HG03571 (cell line): ENCODE measurements around the gene SGTB.
"Not testable (repeated sequence)": the region's sequence is repeated elsewhere in the genome, so short reads cannot be mapped to it uniquely, and the experiment has no call there.

ENCODE experiments used
- ATAC-seq: cut with Tn5 transposase; IDR thresholded peaks from one replicate; pipeline ENCODE4 v1.9.1; 2021; ENCODE audit not compliant: unreplicated experiment

Gene SGTB

DNA sequence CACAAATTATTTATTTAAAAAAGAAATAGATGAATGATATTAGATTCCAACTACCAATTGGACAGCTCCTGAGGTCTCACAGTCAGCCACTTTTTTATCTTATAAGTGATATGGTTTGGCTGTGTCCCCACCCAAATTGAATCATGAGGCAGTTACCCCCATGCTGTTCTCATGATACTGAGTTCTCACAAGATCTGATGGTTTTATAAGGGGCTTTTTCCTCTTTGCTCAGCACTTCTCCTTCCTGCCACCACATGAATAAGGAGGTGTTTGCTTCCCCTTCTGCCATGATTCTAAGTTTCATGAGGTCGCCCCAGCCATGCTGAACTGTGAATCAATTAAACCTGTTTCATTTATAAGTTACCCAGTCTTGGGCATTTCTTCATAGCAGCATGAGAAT is 13.0 kb upstream of the SGTB start:
- ATAC-seq: no peak

DNA sequence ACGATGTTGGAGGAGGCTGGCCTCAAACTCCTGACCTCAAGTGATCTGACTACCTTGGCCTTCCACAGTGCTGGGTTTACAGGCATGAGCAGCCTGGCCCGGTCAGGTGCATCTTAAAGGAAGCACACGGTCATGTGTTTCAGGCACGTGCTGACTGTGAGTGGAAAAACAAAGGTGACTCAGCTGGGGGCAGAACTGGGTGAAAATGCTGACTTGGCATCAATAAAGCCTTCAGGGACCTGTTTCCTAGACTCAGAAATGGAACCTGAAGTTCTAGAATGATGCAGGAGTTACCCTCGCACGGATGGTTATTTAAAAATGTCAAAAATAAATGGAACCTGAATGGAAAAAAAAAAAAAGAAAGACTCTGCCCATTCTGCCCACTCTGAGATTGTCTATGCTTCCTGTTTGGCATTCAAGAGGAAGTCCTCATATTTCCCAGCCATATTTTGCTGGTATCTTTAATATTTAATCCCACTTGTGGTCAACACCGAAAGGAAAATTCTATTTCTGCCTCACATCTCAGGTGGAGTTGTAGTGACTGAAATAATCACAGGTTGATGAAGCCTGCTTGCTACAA is 12.4 kb upstream of the SGTB start:
- ATAC-seq: not testable (repeated sequence)

DNA sequence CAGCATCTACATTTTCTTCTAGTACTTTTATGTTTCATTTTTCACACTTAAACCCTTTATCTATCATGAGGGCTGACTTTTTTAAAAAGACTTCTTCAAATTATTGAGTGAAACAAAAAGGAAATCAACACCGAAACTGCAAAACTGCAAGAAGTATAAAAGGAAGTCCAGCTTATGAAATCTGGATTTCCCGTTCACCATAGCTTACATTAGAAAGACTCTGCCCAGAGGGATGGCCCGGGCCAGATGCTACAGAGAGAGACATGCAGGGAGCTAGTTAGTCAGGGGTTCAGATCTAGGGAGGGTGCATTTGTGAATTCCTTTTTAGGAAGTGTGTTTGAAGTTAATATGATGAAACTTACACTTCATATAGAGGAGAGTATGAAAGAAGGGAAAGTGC is 10.1 kb upstream of the SGTB start:
- not testable (repeated sequence) for ATAC-seq

DNA sequence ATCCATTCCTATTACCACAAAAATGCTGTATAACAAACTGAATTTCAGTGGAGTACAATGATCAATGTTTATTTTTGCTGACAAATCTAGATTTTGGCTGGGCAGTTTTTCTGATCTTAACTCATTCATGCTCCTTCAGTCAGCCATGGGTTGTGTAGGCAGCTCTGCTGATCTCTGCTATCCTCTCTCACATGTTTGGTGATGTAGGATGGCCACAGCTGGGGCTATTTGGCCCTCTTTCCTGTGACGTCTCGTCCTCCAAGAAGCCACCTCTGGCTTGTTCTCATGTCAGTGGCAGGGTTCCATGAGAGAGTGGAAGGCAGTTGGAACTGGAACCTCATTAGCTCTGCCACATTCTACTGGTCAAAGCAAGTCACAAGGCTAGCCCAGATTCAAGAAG is 9.0 kb upstream of the SGTB start:
- ATAC-seq: no peak

DNA sequence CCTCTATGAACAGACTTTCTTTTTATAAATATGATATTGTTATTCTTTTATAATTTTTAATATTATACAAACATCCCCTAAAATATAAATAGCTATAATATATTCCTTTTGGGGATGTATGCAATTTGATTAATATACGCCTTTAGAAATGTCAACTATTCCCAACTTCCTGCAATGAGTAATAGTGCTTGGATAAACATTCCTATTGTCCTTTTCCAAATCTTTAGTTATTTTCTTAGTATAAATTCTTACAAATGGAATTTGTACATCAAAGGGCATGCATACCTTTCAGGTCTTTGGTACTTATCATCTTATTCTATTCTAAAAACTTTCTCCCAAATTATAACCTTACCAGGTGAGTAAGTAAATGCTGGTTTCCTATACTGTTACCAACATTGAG is 6.3 kb upstream of the SGTB start:
- no peak for ATAC-seq

DNA sequence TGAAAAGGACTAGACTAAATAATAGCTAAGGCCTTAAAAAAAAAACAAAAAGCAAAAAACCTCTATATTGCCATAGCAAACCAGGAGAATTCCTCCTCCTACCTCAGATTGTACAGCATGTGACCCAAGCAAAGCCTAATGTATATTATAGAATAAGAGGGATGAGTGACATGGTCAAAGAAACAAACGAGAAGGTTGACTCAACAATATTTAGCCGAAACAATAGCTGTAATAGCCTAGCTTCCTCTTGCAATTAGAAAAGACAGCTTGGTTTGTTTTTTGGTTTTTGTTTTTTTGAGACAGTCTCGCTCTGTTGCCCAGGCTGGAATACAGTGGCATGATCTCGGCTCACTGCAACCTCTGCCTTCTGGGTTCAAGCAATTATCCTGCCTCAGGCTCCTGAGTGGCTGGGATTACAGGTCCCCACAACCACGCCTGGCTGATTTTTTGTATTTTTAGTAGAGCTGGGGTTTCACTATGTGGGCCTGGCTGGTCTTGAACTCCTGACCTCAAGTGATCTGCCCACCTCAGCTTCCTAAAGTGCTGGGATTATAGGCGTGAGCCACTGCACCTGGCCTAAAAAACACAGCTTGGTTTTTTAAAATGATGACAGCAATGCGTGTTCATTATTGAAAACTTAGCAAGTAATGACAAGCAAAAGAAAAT is 5.7 kb upstream of the SGTB start:
- no peak for ATAC-seq

DNA sequence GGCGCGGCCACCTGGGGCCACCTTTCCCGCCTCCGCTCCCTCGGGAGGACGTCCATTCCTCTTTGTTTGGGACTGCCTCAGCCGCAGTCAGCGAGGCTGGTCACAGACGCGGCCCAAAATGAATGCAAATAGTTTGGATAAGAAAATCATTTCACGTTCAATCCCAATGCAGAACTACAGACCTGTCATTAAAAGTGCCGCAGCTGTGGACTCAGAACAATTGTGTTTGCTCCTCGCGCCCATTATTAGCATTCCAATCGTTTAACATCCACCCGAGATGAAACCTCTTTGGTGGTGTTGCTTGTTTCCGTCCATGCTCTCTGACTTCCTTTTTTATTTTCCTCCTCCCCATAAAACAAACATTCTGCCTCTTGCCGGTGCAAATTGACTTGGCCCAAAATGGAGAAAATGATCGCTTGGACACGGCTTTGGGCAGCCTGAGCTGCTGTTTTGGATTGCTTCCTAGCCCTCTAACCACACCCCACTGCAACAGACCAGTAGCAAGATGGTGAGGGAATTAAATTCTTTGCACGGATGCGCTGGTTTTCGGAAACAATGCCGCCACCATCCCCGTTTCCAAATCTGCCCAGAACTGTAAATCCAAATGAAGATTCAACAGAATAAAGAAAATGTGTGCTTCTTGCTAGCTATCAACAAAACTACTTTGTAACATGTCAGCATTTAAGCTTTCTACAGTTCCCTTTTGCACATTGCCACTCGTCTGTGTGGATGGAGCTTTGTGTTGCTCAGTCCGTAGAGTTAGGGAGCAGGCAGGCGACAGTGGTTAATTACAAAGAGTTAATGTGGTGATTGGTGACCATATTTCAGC is 880 bp upstream of the SGTB start:
- no peak for ATAC-seq

DNA sequence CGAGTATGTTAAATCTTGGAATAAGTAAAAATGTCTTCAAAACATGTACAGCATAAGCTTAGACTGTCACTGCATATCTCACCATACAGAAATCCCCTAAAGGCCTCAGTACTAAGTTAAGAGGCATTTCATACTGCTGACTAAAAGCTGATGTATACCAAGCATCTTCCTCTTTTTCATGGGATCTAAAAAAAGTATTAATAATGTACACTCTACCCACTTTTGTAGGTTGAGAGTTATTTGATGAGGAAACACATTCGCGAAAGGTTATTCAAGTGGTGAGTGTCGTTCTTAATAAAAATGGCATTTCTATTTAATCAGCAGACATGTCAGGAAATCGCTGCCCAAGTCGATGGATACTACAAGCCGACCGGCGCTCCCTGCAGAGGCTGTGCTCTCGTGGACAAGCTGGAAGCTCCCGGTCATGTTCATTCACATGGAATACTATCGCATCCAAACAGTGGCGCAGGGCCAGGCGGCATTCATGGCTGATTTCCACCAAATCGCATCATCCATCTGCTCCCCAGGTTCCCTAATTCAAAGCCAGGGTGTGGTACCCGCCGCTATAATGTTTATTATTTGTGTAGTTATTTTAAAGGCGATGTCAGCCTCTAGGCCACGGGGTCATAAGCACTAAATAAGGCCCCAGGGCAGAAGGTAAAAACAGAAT is 724 bp downstream of the SGTB start:
- no peak for ATAC-seq

DNA sequence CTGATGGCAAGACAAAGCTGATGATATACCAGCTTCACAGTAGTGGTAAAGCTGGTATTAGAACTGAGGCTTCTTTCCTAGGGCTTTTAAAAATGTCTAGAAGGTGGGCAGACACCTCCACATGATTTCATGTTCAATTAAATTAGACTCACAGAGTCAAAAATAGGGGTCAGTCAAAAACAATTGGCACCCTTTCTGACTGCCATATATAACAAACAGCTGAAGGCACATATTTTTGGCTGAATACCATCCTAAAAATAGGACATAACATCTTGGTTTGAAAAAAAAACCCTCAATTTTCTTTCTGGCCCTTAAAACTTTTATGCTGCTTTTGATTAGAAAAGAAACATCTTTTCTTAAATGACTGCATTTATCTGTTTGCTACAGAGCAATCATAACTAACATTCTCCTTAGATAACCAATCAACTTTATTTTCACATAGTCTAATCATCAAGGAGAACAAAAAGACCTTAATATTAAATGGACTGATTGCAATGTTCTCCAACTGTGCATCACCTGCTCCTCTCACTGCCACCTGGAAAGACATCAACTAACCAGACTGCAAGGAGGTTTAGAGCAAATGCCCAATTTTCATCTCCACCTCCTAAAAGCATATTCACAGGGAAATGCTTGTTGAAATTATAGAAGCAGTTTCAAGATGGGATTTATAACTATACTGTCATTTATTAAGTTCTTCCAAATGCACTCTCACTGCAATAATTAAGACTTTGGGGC is 3.2 kb downstream of the SGTB start:
- ATAC-seq: no peak

DNA sequence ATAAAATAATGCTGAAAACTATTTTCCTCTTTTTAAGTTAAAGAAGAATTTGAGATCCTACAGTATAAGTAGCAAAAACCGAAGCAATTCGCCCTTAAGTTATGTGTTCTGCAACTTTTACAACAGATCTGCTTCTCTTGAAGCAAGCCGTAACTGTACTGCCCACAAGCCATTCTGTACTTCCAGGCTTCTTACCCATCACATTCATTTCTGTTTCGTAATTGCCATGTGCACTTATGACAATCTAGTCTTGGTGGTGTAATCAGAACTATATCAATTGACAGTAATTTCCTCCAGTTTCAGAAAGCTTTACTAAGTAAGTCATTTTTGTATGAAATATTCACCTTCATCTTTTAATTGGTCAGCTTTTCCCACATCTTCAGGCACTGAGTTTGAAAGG is 13.8 kb downstream of the SGTB start:
- no peak for ATAC-seq

DNA sequence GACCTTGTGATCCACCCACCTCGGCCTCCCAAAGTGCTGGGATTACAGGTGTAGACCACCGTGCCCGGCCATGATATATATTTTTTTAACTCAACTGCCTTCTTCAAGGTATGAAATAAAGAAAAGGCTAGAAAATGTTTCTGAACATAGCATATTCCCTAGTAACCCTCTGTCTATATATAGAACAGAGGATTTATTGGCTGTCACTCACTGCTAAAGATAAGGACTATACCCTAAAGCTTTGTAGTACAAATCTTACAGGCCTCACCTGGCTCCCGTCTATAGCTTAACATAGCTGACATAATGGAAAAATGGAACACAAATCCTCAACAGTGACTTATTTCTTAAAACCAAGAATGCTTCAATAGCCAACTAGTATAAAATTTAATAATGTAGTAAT is 14.2 kb downstream of the SGTB start:
- ATAC-seq: no peak

DNA sequence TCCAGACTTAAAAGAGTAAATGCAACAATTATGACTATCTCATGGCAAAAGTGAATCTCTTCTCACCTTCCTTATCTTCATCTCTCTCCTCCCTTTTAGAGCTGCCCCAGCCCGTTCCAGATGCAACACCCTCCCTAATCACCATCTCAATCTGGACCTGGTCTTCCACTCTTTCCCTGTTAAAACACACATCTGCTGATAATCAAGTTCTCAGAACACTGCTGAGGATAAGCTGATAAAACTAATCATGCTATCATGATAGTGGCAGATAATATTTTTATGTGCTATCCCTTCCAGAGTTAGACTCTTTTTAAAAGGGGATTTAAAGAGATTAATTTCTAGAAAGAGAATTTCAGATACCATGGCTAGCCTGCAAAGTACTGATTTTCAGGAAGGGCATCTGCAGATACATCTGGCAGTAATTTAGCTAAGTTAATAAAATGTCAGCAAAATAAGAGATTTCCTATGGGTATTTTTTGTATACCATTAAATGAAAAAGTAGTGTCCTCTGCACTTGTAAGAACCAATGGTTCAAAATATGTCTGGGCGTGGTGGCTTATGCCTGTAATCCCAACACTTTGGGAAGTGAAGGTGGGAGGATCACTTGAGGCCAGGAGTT is 17.2 kb downstream of the SGTB start:
- no peak for ATAC-seq

DNA sequence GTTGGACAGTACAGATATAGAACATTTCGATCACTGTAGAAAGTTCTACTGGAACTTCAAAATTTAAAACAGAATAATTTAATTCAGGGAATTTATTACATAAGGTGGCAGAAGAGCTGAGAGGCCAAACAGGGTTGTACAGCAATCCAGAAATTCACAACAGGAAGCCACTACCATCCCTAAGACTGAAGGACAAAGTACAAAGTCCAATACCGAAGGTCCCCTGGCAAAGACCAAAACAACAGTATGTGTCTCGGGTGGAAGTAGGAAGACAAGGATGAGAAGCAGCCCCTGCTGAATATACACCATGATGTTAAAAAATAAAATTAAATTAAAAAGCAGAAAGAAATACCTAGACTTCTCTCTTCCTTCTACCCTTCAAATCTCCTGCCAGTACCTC is 19.9 kb downstream of the SGTB start:
- no peak for ATAC-seq

DNA sequence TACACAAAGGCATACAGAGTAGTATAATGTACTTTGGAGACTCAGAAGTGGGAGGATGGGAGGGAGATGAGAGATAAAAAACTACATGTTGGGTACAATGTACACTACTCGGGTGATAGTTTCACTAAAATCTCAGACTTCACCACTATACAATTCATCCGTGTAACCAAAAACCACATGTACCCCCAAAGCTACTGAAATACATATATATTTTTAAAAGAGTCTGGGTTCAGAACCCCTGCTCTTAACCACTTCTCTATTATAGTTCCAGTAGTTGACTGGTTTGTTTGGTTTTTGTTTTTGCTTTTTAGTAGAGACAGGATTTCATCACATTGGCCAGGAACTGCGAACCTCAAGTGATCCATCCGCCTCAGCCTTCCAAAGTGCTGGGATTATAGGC is 22.6 kb downstream of the SGTB start:
- ATAC-seq: no peak

DNA sequence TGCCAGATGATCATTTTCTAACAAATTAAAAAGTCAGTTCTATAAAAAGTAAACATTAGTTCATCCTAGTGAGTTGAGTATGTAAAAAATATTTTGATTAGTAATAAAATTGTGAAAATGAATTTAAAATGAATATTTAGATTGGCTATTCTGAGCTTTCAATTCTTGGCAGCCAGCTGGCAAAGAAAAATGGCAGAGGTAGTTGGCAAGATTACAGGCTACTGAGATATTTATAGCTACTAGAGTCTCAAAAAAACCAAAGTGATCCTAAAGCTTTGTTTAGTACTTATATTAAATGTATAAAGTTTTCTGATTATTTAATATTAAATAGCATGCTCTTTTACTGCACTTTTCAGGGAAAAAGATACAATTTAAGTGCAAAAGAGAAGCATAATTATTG is 25.0 kb downstream of the SGTB start:
- ATAC-seq: no peak

DNA sequence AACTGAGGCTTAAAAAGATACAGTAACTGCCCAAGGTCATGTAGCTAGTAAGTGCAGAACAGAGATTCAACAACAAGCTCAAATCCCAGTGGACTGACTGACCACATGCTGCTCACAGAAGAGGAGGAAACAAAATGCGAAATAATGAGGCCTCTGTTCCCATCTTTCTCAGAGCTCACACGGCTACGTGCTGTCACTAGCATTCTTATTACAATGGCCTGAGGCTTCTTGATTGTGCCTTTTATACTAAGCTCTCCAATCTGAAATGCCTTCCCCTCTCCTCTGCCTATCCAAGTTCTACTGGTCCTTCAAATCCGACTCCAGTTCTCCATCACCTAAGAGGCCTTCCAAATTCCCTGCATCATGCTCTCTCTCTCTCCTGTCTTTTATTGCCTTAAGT is 26.0 kb downstream of the SGTB start:
- ATAC-seq: no peak

DNA sequence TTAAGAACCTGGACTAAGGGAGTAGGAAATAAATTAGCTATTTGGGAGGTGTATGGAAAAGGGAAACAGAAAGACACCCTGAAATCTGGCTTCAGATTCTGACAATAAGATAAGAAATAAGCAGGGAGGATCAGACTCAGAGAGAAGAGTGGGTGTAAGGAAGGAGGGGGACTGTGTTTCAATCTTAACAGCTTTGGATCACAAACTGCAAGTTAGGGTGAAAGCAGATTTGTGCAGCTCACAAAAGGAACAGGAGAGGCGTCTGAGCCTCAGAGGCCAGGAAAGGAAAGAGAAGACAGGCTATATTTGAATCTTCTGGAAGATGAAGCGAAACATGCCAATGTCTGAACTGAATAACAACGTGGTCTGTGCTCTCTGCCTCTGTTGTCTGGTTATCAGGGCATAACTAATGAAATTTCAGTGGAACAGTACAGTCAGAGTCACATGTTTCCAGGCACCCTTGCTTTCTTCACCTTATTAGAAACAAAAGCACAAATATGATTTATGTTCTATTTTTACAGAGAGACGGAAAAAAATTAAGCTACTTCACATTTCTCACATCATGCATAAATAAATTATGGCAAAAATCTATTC is 26.6 kb downstream of the SGTB start:
- ATAC-seq: no peak

DNA sequence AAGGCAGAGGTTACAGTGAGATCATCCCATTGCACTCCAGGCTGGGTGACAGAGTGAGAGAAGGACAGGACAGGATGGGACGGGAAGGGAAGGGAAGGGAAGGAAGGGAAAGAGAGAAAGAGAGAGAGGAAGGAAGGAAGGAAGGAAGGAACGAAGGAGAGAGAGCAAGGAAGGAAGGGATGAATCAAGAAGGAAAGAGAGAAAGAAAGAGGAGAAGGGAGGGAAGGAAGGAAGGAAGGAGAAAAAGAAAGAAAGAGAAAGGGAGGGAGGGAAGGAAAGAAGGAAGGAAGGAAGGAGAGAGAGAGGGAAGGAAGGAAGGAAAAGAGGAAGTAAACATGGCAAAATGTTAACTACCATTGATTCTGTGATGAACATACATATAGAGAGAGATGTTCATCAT is 28.8 kb downstream of the SGTB start:
- no peak for ATAC-seq

DNA sequence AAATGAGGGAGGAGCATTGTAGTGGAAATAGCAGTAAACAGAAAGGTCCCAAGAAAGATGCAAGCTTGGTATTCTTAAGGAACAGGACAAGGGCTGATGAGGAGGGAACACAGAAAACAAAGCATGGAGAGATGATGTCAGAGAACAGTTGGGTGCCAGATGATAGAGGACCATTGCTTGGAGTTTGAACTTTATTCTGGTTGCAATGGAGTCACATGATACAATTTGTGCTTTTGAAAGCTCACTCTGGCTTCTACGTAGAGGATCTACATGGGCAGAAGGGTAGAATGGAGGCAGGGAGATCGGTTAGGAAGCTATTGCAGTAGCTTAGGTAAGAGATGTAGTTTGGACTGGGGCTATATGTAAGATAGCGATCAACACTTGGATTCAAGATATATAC is 39.8 kb downstream of the SGTB start:
- no peak for ATAC-seq

DNA sequence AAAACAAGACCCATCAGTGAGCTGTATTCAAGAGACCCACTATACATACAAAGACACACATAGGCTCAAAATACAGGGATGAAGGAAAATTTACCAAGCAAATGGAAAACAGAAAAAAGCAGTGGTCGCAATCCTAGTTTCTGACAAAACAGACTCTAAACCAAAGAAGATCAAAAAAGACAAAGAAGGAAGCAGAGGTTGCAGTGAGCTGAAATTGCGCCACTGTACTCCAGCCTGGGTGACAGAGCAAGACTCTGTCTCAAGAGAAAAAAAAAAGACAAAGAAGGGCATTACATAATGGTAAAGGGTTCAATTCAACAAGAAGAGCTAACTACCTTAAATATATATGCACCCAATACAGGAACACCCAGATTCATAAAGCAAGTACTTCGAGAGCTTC is 45.9 kb downstream of the SGTB start:
- not testable (repeated sequence) for ATAC-seq
